Thymus (tissue), 11 donors: ENCODE measurements around the gene ERN2. TPM values are rescaled to one million over a fixed set of nuclear protein-coding genes. Genes with fewer than 3 reads are reported as not detected.
A peak's percentile ranks its signal among the peaks of the same experiment; 100 is the strongest.

Experiments
- DNase-seq, 9 donors: peaks; one replicate each; pipeline ENCODE4 v3.0.0-alpha.2; 2013; ENCODE audit warnings: low spot score in 9 of 9, low read depth in 6 of 9, missing footprints in 1 of 9
- H3K27ac ChIP-seq, 2 donors: one replicate each; pipeline ENCODE4 v1.5.1; 2013; ENCODE audit warnings: control low read depth in 1 of 2, low read depth in 1 of 2, low read length in 1 of 2, mild to moderate bottlenecking in 1 of 2, moderate library complexity in 1 of 2
- H3K27me3 ChIP-seq, 2 donors: one replicate each; pipeline ENCODE4 v1.5.1; 2013; ENCODE audit warnings: low read length in 1 of 2; ENCODE audit not compliant: control insufficient read depth in 2 of 2, insufficient read depth in 1 of 2
- H3K36me3 ChIP-seq, 2 donors: one replicate each; pipeline ENCODE4 v1.5.1; 2013; ENCODE audit warnings: low read length in 1 of 2, mild to moderate bottlenecking in 1 of 2, moderate library complexity in 1 of 2; ENCODE audit not compliant: control insufficient read depth in 2 of 2, insufficient read depth in 2 of 2
- H3K4me1 ChIP-seq, 2 donors: one replicate each; pipeline ENCODE4 v1.5.1; 2013; ENCODE audit warnings: low read length in 2 of 2; ENCODE audit not compliant: control insufficient read depth in 2 of 2, insufficient read depth in 2 of 2
- H3K4me3 ChIP-seq, 2 donors: one replicate each; pipeline ENCODE4 v1.5.1; 2013; ENCODE audit warnings: low read length in 2 of 2, control low read depth in 1 of 2, mild to moderate bottlenecking in 1 of 2
- H3K9me3 ChIP-seq, 2 donors: one replicate each; pipeline ENCODE4 v1.5.1; 2013; ENCODE audit warnings: low read length in 1 of 2, mild to moderate bottlenecking in 1 of 2; ENCODE audit not compliant: control insufficient read depth in 2 of 2, insufficient read depth in 1 of 2
- WGBS: extraction: QIAGEN DNeasy Blood & Tissue Kit; methylation state at CpG from one replicate; pipeline ENCODE4 v1.1.7; 2013; 5-methylcytosine and 5-hydroxymethylcytosine counted together
- polyA plus RNA-seq: library from polyadenylated mRNA; stranded (reverse); fragments of 200-250 nt; gene quantifications from one replicate; pipeline ENCODE4 v1.2.3, GENCODE V29; 2013
- total RNA-seq: library from RNA; stranded (reverse); fragments of 120-200 nt; gene quantifications from one replicate; pipeline ENCODE4 v1.2.4, GENCODE V29; 2013
- donor health status: healthy.

The ERN2 gene
- total and polyA plus RNA-seq, 2 donors: 0.27 to 0.42 TPM

- Histone ChIP-seq H3K4me1 (peaks cover 21 to 33% of the 10 kb centered on the region in 2 donors), H3K27me3 (no peaks in the 10 kb centered on the region), H3K36me3 (peaks cover 31 to 36% of the 10 kb centered on the region in 2 donors), H3K27ac (peak overlapping the region in 1 of 2 donors; percentile 47), H3K9me3 (no peaks in the 10 kb centered on the region), H3K4me3 (peak overlapping the region; percentile 75 to 80)
- no peak for DNase-seq
- 77% methylated on average over 6 of the region's 6 CpGs for WGBS
Measured at GRCh38 chr16:23679986-23680336, 33.1 kb downstream of the ERN2 start.

- peak overlapping the region in 1 of 2 donors; percentile 68 for H3K27ac ChIP-seq
- 16% methylated on average over 24 of the region's 24 CpGs for WGBS
Measured at GRCh38 chr16:23679274-23679985, 33.6 kb downstream of the ERN2 start.

GRCh38 chr16:23678430-23679273 is 34.4 kb downstream of the ERN2 start, which contains the start of gene PLK1:
PLK1 (plus strand) TSS chr16:23678889; CDS start chr16:23678933, 44 bp downstream.
- Histone ChIP-seq H3K4me3 (peak within 1 kb of the TSS; percentile 75 to 80), H3K36me3 (peaks cover 23 to 30% of the 10 kb centered on the region in 2 donors), H3K27me3 (no peaks in the 10 kb centered on the region), H3K27ac (peak within 1 kb of the TSS in 1 of 2 donors; percentile 72), H3K9me3 (no peaks in the 10 kb centered on the region), H3K4me1 (peaks cover 21 to 33% of the 10 kb centered on the region in 2 donors)
- DNase-seq: peak; percentile 68 to 93 (median 79)
- 1% methylated on average over 75 of the region's 75 CpGs for WGBS

More at GRCh38 chr16:23679274-23679985, 33.6 kb downstream of the ERN2 start:
- Histone ChIP-seq H3K27me3 (no peaks in the 10 kb centered on the region), H3K9me3 (no peaks in the 10 kb centered on the region), H3K4me1 (peaks cover 21 to 33% of the 10 kb centered on the region in 2 donors), H3K36me3 (peaks cover 31 to 34% of the 10 kb centered on the region in 2 donors), H3K4me3 (peak overlapping the region; percentile 75 to 80)
- DNase-seq: peak in 2 of 9 donors; percentile 23 to 30

- H3K9me3 ChIP-seq: no peaks in the 10 kb centered on the region
- H3K36me3 ChIP-seq: peaks cover 20 to 26% of the 10 kb centered on the region in 2 donors
- WGBS: 97% methylated on average over 2 of the region's 2 CpGs
- DNase-seq: no peak
- no peak overlapping the region for H3K27ac ChIP-seq
- peaks cover 18 to 33% of the 10 kb centered on the region in 2 donors for H3K4me1 ChIP-seq
- H3K4me3 ChIP-seq: no peak overlapping the region
- H3K27me3 ChIP-seq: no peaks in the 10 kb centered on the region
Measured at GRCh38 chr16:23676924-23677480, 36.0 kb downstream of the ERN2 start.

DNA sequence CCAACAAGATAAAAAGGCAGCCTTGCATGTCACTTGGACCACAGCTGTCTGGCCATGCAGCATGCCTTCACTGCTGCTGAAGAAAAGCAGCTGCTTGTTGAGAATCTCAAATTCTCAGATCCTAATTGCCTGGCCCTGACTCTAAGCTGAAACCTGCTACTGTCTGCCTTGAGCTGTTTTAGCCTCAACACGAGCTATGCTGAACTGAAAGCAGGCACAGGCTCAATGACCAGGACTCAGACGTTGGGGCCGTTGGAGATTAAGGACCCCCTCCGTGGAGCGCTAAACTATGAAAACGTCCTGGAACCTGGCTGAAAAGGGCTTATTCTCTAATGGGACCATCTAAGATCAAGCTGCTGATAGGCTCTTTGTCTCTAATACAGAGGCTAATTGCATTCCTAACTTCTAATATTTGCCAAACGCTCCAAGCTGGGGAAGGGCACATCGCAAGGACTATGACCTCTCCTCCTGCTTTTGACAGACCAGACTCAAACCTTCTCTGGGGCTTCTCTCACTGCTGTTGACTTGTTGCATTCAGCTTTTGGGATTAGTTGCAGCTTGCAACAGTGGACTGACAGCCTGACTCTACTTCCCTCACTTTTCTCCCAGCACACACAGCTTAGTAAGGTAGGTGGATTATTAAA is 38.9 kb downstream of the ERN2 start:
- H3K36me3 ChIP-seq: peaks cover 21 to 33% of the 10 kb centered on the region in 2 donors
- no peak for DNase-seq
- 95% methylated on average over 8 of the region's 8 CpGs for WGBS

GRCh38 chr16:23670137-23670776 is 42.8 kb downstream of the ERN2 start:
- peaks cover 56 to 62% of the 10 kb centered on the region in 2 donors for H3K36me3 ChIP-seq
- peak in 1 of 9 donors; percentile 16 for DNase-seq
- 98% methylated on average over 4 of the region's 4 CpGs for WGBS
- H3K9me3 ChIP-seq: no peaks in the 10 kb centered on the region
- H3K27me3 ChIP-seq: no peaks in the 10 kb centered on the region
- H3K4me3 ChIP-seq: no peak overlapping the region
- no peak overlapping the region for H3K27ac ChIP-seq
- no peaks in the 10 kb centered on the region for H3K4me1 ChIP-seq

More for the DNA sequence above, 38.9 kb downstream of the ERN2 start:
- Histone ChIP-seq H3K27me3 (no peaks in the 10 kb centered on the region), H3K9me3 (no peaks in the 10 kb centered on the region), H3K27ac (no peak overlapping the region), H3K4me3 (no peak overlapping the region), H3K4me1 (peaks cover 7 to 8% of the 10 kb centered on the region in 2 donors)

GRCh38 chr16:23668873-23669272 is 44.1 kb downstream of the ERN2 start:
- Histone ChIP-seq H3K4me1 (no peaks in the 10 kb centered on the region), H3K27me3 (no peaks in the 10 kb centered on the region), H3K4me3 (no peak overlapping the region), H3K9me3 (no peaks in the 10 kb centered on the region), H3K36me3 (peaks cover 68 to 69% of the 10 kb centered on the region in 2 donors), H3K27ac (no peak overlapping the region)
- WGBS: 98% methylated on average over 4 of the region's 4 CpGs
- DNase-seq: no peak

GRCh38 chr16:23668225-23668624 is 44.8 kb downstream of the ERN2 start:
- no peak overlapping the region for H3K4me3 ChIP-seq
- 95% methylated on average over 1 of the region's 1 CpG for WGBS
- H3K4me1 ChIP-seq: no peaks in the 10 kb centered on the region
- H3K27ac ChIP-seq: no peak overlapping the region
- H3K9me3 ChIP-seq: no peaks in the 10 kb centered on the region
- peaks cover 69% of the 10 kb centered on the region in 2 donors for H3K36me3 ChIP-seq
- H3K27me3 ChIP-seq: no peaks in the 10 kb centered on the region
- no peak for DNase-seq
